Measurements from ENCODE around the gene SEMA3G. TPM values are rescaled to one million over a fixed set of nuclear protein-coding genes. Genes with fewer than 3 reads are reported as not detected.

The SEMA3G gene
- total and polyA plus RNA-seq, 2 experiments from 2014 or later: 0.47 to 2.5 TPM

- TF ChIP-seq EZH2 (IDR thresholded peaks at IDR 0.05; ENCODE audit: low read depth, unreplicated experiment) (no peak), STAT1 (IDR thresholded peaks at IDR 0.05; ENCODE audit: unreplicated experiment) (no peak), REST (IDR thresholded peaks at IDR 0.05; ENCODE audit: unreplicated experiment) (no peak)
Observed at GRCh38 chr3:52454250-52454937, 9.5 kb upstream of the SEMA3G start (continued).

DNA sequence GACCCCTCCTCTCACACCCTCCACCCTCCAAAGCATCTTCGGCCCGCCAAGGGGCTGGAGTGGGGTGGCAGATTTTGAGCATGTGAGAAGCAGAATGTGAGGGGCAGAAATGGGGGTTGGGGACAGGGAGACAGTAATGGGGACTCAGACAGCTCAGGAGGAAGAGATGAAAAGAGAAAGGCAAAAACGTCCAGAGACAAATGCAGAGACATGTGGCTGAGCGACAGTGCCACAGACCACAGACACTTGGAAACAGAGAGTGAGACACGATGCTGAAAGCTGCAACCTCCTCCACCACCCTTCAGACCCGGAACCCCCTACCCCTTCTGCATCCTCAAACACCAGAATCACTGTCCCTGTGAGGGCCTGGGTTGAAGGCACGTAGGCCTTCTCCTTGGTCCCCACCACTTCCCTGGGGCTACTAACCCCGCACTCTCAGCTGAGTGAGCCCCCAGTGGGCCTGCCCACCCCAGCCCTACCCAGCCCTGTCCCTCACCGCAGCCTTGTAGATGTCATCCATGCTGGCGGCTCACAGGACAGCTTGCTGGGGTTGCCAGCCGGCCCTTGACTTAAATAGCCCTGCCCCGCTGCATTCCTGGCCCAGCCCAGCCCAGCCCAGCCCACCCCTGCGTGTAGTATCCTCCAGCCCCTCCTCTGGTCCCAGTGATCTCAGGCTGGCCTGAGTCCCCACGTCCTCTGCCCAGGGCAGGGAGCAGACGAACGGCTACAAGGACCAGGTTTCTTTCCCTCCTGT is 8.8 kb upstream of the SEMA3G start, which contains the start of gene TNNC1:
TSS of gene TNNC1 (minus strand) at position 546 of the 754 bp plus-strand sequence. CDS start at position 520, 26 bp downstream.
- no peaks in the 10 kb centered on the region for H3K9me2 ChIP-seq (ENCODE audit: insufficient read depth)
- H3K36me3 Mint-ChIP-seq (ENCODE audit: low read depth): peaks cover 17% of the 10 kb centered on the region
- no peak within 1 kb of the TSS for H3K27ac ChIP-seq (ENCODE audit: low read depth)
- peaks cover 26% of the 10 kb centered on the region for H3K4me1 ChIP-seq (ENCODE audit: insufficient read depth)
- H3K36me3 ChIP-seq (ENCODE audit: insufficient read depth): peaks cover 18% of the 10 kb centered on the region; the same call in 1 of the 2 replicates
- H3K27ac Mint-ChIP-seq: no peak within 1 kb of the TSS
- DNase-seq (ENCODE audit: low spot score) (peak; percentile 71), ATAC-seq (peak; percentile 24)
- peaks cover 29% of the 10 kb centered on the region for H3K79me2 ChIP-seq (replicated peaks; ENCODE audit: insufficient read depth)
- H4K20me1 ChIP-seq (replicated peaks; ENCODE audit: insufficient read depth): peaks cover 18% of the 10 kb centered on the region
- H3K4me2 ChIP-seq: peak within 1 kb of the TSS; percentile 91
- H3K27me3 Mint-ChIP-seq (ENCODE audit: insufficient read depth, low read depth, poor library complexity): peaks cover 11% of the 10 kb centered on the region
- no peak within 1 kb of the TSS for H3K4me3 ChIP-seq
- no peaks in the 10 kb centered on the region; the same call in 2 of the 3 replicates for H3K9me3 Mint-ChIP-seq
- H3F3A ChIP-seq (replicated peaks; ENCODE audit: low read depth): no peaks in the 10 kb centered on the region; the same call in 1 of the 2 replicates
- peak within 1 kb of the TSS; percentile 96 for H2AFZ ChIP-seq
- H3K27me3 ChIP-seq (ENCODE audit: insufficient read depth): no peaks in the 10 kb centered on the region
- peak within 1 kb of the TSS; percentile 88 for H3K4me3 Mint-ChIP-seq
- peaks cover 39% of the 10 kb centered on the region for H3K4me1 Mint-ChIP-seq
- TF ChIP-seq ZNF114 (CRISPR knock-in tag; IDR thresholded peaks at IDR 0.05) (no peak), EZH2phosphoT487 (IDR thresholded peaks at IDR 0.05; ENCODE audit: unreplicated experiment) (no peak), CREB1 (CRISPR knock-in tag; IDR thresholded peaks at IDR 0.05; ENCODE audit: low read depth) (no peak), ZNF331 (CRISPR knock-in tag; IDR thresholded peaks at IDR 0.05; ENCODE audit: low read depth) (no peak), JUNB (IDR thresholded peaks at IDR 0.05; ENCODE audit: unreplicated experiment) (no peak), STAT1 (IDR thresholded peaks at IDR 0.05; ENCODE audit: unreplicated experiment) (no peak), POLR2AphosphoS5 (IDR thresholded peaks at IDR 0.05; ENCODE audit: low read depth) (no peak)
- TF ChIP-seq, protein P1, sequence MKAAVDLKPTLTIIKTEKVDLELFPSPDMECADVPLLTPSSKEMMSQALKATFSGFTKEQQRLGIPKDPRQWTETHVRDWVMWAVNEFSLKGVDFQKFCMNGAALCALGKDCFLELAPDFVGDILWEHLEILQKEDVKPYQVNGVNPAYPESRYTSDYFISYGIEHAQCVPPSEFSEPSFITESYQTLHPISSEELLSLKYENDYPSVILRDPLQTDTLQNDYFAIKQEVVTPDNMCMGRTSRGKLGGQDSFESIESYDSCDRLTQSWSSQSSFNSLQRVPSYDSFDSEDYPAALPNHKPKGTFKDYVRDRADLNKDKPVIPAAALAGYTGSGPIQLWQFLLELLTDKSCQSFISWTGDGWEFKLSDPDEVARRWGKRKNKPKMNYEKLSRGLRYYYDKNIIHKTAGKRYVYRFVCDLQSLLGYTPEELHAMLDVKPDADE (IDR thresholded peaks at IDR 0.05): no peak
- TF ChIP-seq, protein P2, sequence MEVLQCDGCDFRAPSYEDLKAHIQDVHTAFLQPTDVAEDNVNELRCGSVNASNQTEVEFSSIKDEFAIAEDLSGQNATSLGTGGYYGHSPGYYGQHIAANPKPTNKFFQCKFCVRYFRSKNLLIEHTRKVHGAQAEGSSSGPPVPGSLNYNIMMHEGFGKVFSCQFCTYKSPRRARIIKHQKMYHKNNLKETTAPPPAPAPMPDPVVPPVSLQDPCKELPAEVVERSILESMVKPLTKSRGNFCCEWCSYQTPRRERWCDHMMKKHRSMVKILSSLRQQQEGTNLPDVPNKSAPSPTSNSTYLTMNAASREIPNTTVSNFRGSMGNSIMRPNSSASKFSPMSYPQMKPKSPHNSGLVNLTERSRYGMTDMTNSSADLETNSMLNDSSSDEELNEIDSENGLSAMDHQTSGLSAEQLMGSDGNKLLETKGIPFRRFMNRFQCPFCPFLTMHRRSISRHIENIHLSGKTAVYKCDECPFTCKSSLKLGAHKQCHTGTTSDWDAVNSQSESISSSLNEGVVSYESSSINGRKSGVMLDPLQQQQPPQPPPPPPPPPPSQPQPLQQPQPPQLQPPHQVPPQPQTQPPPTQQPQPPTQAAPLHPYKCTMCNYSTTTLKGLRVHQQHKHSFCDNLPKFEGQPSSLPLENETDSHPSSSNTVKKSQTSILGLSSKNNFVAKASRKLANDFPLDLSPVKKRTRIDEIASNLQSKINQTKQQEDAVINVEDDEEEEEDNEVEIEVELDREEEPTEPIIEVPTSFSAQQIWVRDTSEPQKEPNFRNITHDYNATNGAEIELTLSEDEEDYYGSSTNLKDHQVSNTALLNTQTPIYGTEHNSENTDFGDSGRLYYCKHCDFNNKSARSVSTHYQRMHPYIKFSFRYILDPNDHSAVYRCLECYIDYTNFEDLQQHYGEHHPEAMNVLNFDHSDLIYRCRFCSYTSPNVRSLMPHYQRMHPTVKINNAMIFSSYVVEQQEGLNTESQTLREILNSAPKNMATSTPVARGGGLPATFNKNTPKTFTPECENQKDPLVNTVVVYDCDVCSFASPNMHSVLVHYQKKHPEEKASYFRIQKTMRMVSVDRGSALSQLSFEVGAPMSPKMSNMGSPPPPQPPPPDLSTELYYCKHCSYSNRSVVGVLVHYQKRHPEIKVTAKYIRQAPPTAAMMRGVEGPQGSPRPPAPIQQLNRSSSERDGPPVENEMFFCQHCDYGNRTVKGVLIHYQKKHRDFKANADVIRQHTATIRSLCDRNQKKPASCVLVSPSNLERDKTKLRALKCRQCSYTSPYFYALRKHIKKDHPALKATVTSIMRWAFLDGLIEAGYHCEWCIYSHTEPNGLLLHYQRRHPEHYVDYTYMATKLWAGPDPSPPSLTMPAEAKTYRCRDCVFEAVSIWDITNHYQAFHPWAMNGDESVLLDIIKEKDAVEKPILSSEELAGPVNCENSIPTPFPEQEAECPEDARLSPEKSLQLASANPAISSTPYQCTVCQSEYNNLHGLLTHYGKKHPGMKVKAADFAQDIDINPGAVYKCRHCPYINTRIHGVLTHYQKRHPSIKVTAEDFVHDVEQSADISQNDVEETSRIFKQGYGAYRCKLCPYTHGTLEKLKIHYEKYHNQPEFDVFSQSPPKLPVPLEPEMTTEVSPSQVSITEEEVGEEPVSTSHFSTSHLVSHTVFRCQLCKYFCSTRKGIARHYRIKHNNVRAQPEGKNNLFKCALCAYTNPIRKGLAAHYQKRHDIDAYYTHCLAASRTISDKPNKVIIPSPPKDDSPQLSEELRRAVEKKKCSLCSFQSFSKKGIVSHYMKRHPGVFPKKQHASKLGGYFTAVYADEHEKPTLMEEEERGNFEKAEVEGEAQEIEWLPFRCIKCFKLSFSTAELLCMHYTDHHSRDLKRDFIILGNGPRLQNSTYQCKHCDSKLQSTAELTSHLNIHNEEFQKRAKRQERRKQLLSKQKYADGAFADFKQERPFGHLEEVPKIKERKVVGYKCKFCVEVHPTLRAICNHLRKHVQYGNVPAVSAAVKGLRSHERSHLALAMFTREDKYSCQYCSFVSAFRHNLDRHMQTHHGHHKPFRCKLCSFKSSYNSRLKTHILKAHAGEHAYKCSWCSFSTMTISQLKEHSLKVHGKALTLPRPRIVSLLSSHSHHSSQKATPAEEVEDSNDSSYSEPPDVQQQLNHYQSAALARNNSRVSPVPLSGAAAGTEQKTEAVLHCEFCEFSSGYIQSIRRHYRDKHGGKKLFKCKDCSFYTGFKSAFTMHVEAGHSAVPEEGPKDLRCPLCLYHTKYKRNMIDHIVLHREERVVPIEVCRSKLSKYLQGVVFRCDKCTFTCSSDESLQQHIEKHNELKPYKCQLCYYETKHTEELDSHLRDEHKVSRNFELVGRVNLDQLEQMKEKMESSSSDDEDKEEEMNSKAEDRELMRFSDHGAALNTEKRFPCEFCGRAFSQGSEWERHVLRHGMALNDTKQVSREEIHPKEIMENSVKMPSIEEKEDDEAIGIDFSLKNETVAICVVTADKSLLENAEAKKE (CRISPR knock-in tag; IDR thresholded peaks at IDR 0.05): no peak

Data from GM23338 (cell line).